ENCODE results near the gene AP1B1.

DNA sequence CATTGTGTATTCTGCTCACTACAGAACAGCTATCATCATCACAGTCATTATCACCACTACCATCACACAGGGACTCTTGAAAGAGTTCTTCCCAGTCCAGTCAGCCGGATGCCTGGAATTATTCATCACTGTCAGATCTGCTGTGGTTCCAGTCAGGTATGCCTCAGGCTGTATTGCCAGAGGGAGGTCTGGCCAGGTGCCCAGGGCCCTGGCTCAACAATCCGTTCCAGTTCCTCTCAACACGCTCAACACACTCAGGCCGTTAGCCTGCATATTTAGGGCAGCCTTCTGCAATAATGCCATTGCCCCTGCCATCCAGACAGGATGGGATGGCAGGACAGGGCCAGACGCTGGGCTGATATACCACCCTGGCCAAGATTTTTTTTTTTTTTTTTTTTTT lies 44.2 kb downstream of the AP1B1 start:
- TF ChIP-seq EZH2 (IDR thresholded peaks at IDR 0.05; ENCODE audit: low read length): no peak
- TF ChIP-seq, protein P1, sequence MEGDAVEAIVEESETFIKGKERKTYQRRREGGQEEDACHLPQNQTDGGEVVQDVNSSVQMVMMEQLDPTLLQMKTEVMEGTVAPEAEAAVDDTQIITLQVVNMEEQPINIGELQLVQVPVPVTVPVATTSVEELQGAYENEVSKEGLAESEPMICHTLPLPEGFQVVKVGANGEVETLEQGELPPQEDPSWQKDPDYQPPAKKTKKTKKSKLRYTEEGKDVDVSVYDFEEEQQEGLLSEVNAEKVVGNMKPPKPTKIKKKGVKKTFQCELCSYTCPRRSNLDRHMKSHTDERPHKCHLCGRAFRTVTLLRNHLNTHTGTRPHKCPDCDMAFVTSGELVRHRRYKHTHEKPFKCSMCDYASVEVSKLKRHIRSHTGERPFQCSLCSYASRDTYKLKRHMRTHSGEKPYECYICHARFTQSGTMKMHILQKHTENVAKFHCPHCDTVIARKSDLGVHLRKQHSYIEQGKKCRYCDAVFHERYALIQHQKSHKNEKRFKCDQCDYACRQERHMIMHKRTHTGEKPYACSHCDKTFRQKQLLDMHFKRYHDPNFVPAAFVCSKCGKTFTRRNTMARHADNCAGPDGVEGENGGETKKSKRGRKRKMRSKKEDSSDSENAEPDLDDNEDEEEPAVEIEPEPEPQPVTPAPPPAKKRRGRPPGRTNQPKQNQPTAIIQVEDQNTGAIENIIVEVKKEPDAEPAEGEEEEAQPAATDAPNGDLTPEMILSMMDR (optimal IDR thresholded peaks at IDR 0.05 in 1 of 3, IDR thresholded peaks at IDR 0.05 in 1 of 3, conservative IDR thresholded peaks at IDR 0.05 in 1 of 3; ENCODE audit: extremely low read depth in 1 of 3, insufficient read depth in 2 of 3, low read length in 3 of 3): no peak

Data from keratinocyte (primary cell).